Pancreas (tissue), 10 donors: Measurements from ENCODE around the gene FAM163B. TPM values are rescaled to one million over a fixed set of nuclear protein-coding genes. Genes with fewer than 3 reads are reported as not detected.
A peak's percentile ranks its signal among the peaks of the same experiment; 100 is the strongest.

Source experiments
- ATAC-seq, 4 donors: fragments of 200-7000 bp; cut with Tn5 transposase; one replicate each; pipeline versions ENCODE4 v1.8.0 to v1.9.1; 2020; ENCODE audit warnings: mild to moderate bottlenecking in 4 of 4, moderate library complexity in 4 of 4
- DNase-seq, 6 donors: peaks; one replicate each; pipeline ENCODE4 v3.0.0-alpha.2; 2020
- FAIRE-seq: peaks from 2 replicates; lab custom pipeline; 2012; peaks lifted over from hg19 to GRCh38; lab: Jason Lieb, UNC
- H3K27ac ChIP-seq, 4 donors: fragments of 200-600 bp; sonication (generic); 1 replicate in 3 of 4; 2 replicates in 1 of 4; pipeline versions ENCODE4 v1.5.0 to v1.8.0; 2020
- H3K27me3 ChIP-seq, 4 donors: fragments of 200-600 bp; one replicate each; pipeline ENCODE4 v1.8.0; 2021
- H3K36me3 ChIP-seq, 3 donors: fragments of 200-600 bp; sonication (generic) in 1 of 3; one replicate each; pipeline versions ENCODE4 v1.5.0 to v1.8.0; 2020 to 2021
- H3K4me1 ChIP-seq, 3 donors: fragments of 200-600 bp; one replicate each; pipeline ENCODE4 v1.8.0; 2021
- H3K4me3 ChIP-seq, 4 donors: fragments of 200-600 bp; sonication (generic) in 2 of 4; one replicate each; pipeline versions ENCODE4 v1.5.0 to v1.8.0; 2020 to 2021
- H3K9me3 ChIP-seq, 4 donors: fragments of 200-600 bp; one replicate each; pipeline ENCODE4 v1.8.0; 2021
- CTCF ChIP-seq, 4 donors: fragments of 200-600 bp; sonication (generic) in 3 of 4; IDR thresholded peaks; one replicate each; pipeline versions ENCODE4 v1.5.0 to v1.8.0; 2021; ENCODE audit warnings: antibody characterized with exemption in 4 of 4
- WGBS, 2 donors: extraction: QIAGEN DNeasy Blood & Tissue Kit; methylation state at CpG; one replicate each; pipeline ENCODE4 v1.1.7; 2013; 5-methylcytosine and 5-hydroxymethylcytosine counted together
- intact Hi-C, 3 donors: fragments of 100-400 bp; cut with DNase I; formaldehyde crosslinking; loops; one replicate each; pipeline versions ENCODE4 v1.11.1 to v1.14.2; 2022
- polyA plus RNA-seq, 2 donors: library from polyadenylated mRNA; stranded (reverse); fragments of 200-250 nt; gene quantifications; one replicate each; pipeline ENCODE4 v1.2.3, GENCODE V29; 2013
- total RNA-seq, 6 donors: library from RNA; stranded (reverse); fragmentation: NEBNext Ultra II Directional in 4 of 6; extraction: Animal tissue kit (Norgen Biotek cat#: 25700) in 4 of 6; gene quantifications; one replicate each; pipeline versions ENCODE4 v1.2.1 to v1.2.4, GENCODE V29; 2021 to 2023
- donor health status: healthy with polysubstance abuse.
- donor health status: DM: no; HTN: no; CAD: no; lungs with moderate emphysema.
- donor health status: DM: no; HTN: no; CAD: no.
- donor health status: control.
- donor health status: control.
- donor health status: Bipolar disorder and iron deficiency.
- donor health status: DM: yes; HTN: yes; CAD: no.
- donor health status: DM: no; HTN: no; CAD: no.
- donor health status: DM: no; HTN: no; CAD: no.
- donor health status: DM: yes; HTN: yes; CAD: no.

The FAM163B gene
- total and polyA plus RNA-seq, 8 donors: not detected

- intact Hi-C loops: no loop called here
- DNase-seq: no peak
- H3K4me3 ChIP-seq: no peak overlapping the region
- H3K27ac ChIP-seq: no peak overlapping the region
- H3K36me3 ChIP-seq: no peaks in the 10 kb centered on the region
- no peak for TF ChIP-seq CTCF (IDR thresholded peaks at IDR 0.05)
- peaks cover 0 to 2% (median 0%) of the 10 kb centered on the region in 4 donors for H3K27me3 ChIP-seq
- no peaks in the 10 kb centered on the region for H3K4me1 ChIP-seq
- no peak for FAIRE-seq
- H3K9me3 ChIP-seq: no peaks in the 10 kb centered on the region
- no peak for ATAC-seq
- WGBS, 2 donors: 61 to 72% methylated on average over 4 of the region's 4 CpGs
These were observed 28.2 kb downstream of the FAM163B start for GRCh38 chr9:133581011-133581410.

- FAIRE-seq (no peak), ATAC-seq (no peak), DNase-seq (no peak)
- no peaks in the 10 kb centered on the region for H3K4me1 ChIP-seq
- H3K9me3 ChIP-seq: no peaks in the 10 kb centered on the region
- H3K27ac ChIP-seq: no peak overlapping the region
- intact Hi-C loops: no loop called here
- no peaks in the 10 kb centered on the region for H3K36me3 ChIP-seq
- H3K27me3 ChIP-seq: no peaks in the 10 kb centered on the region
- WGBS, 2 donors: 49 to 59% methylated on average over 6 of the region's 6 CpGs
- no peak overlapping the region for H3K4me3 ChIP-seq
- no peak for TF ChIP-seq CTCF (IDR thresholded peaks at IDR 0.05)
These were observed 28.8 kb downstream of the FAM163B start for GRCh38 chr9:133580419-133580738.

- TF ChIP-seq CTCF (IDR thresholded peaks at IDR 0.05): no peak
- FAIRE-seq (no peak), DNase-seq (peak in 1 of 6 donors; percentile 47), ATAC-seq (no peak)
- no peaks in the 10 kb centered on the region for H3K36me3 ChIP-seq
- H3K9me3 ChIP-seq: no peaks in the 10 kb centered on the region
- 66 to 73% methylated on average over 31 of the region's 31 CpGs for WGBS, 2 donors
- no peak overlapping the region for H3K27ac ChIP-seq
- no peak overlapping the region for H3K4me3 ChIP-seq
- H3K27me3 ChIP-seq: no peaks in the 10 kb centered on the region
- intact Hi-C loops: no loop called here
- H3K4me1 ChIP-seq: no peaks in the 10 kb centered on the region
These were observed 29.4 kb downstream of the FAM163B start for GRCh38 chr9:133579601-133580418.

GRCh38 chr9:133578524-133579441, 30.4 kb downstream of the FAM163B start:
- no peaks in the 10 kb centered on the region for H3K9me3 ChIP-seq
- H3K27ac ChIP-seq: no peak overlapping the region
- DNase-seq (peak in 1 of 6 donors; percentile 57), ATAC-seq (no peak), FAIRE-seq (no peak)
- no peaks in the 10 kb centered on the region for H3K36me3 ChIP-seq
- no peak overlapping the region for H3K4me3 ChIP-seq
- intact Hi-C loops: no loop called here
- WGBS, 2 donors: 41 to 43% methylated on average over 33 to 41 of the region's 41 CpGs
- H3K4me1 ChIP-seq: no peaks in the 10 kb centered on the region
- no peak for TF ChIP-seq CTCF (IDR thresholded peaks at IDR 0.05)
- no peaks in the 10 kb centered on the region for H3K27me3 ChIP-seq
